ENCODE data around the gene FOXL1.

- TF ChIP-seq MAX (IDR thresholded peaks at IDR 0.05), result no peak
- TF ChIP-seq TAF1 (IDR thresholded peaks at IDR 0.05; ENCODE audit: low read depth), result no peak
- no peak for TF ChIP-seq USF1 (IDR thresholded peaks at IDR 0.05)
- TF ChIP-seq RAD21 (IDR thresholded peaks at IDR 0.05; ENCODE audit: low read depth), result no peak
- no peak for TF ChIP-seq NFIC (IDR thresholded peaks at IDR 0.05)
- no peak for TF ChIP-seq CEBPB (IDR thresholded peaks at IDR 0.05)
- no peak for TF ChIP-seq YY1 (IDR thresholded peaks at IDR 0.05; ENCODE audit: low read depth)
Observed at GRCh38 chr16:86611941-86612340, 33.6 kb downstream of the FOXL1 start.
